GM12873 (cell line): ENCODE measurements around the gene ST8SIA3.

Experiments used
- TF ChIP-seq, protein P1 (sequence below): IDR thresholded peaks from 2 replicates; pipeline ENCODE4 v1.5.1; 2012; ENCODE audit warnings: low read depth, mild to moderate bottlenecking, moderate library complexity, low read length, control low read depth; ENCODE audit not compliant: insufficient read depth; ENCODE audit errors: missing control alignments

The ST8SIA3 gene

DNA sequence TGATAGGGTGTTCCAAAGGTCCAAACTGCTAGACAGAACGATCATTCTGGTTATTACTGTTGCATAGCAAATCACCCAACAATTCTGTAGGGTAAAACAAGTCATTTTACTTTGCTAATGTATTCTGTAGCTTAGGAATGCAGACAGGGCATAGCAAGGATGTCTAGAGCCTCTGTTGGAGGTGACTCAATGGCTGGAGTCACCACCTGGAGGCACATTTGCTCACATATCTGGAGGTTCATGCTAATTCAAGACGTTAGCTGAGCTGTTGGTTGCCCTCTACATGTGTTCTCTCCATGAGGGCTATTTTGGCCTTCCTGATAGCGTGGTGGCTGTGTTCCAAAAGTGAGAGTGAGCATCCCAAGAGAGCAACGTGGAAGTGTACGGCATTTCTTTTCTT, 22.5 kb upstream of the ST8SIA3 start:
- TF ChIP-seq, protein P1, sequence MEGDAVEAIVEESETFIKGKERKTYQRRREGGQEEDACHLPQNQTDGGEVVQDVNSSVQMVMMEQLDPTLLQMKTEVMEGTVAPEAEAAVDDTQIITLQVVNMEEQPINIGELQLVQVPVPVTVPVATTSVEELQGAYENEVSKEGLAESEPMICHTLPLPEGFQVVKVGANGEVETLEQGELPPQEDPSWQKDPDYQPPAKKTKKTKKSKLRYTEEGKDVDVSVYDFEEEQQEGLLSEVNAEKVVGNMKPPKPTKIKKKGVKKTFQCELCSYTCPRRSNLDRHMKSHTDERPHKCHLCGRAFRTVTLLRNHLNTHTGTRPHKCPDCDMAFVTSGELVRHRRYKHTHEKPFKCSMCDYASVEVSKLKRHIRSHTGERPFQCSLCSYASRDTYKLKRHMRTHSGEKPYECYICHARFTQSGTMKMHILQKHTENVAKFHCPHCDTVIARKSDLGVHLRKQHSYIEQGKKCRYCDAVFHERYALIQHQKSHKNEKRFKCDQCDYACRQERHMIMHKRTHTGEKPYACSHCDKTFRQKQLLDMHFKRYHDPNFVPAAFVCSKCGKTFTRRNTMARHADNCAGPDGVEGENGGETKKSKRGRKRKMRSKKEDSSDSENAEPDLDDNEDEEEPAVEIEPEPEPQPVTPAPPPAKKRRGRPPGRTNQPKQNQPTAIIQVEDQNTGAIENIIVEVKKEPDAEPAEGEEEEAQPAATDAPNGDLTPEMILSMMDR: no peak

DNA sequence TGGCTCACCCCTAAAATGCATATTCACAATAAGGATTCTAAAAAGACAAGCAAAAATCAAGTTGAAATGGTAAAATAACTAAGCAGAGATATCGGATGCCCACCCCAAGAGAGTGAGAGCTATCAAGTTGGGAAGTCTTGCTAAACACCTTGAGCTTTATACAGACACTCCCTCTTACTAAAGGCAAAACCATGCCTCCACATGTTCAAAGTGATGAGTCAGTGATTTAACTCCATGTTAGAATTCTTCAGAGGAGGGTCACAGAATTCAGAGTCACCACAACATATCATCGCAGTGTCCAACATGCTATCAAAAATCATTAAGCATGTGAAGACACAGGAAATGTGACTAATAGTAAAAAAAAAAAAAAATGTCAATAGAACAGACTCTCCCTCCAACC, 20.6 kb upstream of the ST8SIA3 start:
- TF ChIP-seq, protein P1: no peak

DNA sequence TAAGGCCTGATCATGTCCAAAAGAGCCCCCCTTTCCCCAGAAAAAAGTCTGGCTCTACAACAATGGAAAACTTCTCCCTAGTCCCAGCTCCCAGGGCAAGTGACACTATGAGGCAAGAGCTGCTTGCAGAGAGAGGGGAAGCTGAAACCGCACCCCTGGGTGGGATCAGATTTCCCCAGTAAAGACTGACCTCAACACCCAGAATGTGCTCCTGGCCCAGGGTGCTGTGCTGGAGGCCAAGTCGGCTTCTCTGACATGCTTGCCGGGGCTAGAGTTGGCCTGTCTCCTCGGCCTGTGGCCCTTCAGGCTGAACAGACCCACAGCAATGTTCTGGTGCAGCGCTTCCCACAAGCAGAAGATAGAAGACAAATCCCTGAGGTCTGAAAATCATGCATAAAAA, 18.4 kb upstream of the ST8SIA3 start:
- TF ChIP-seq, protein P1: no peak

DNA sequence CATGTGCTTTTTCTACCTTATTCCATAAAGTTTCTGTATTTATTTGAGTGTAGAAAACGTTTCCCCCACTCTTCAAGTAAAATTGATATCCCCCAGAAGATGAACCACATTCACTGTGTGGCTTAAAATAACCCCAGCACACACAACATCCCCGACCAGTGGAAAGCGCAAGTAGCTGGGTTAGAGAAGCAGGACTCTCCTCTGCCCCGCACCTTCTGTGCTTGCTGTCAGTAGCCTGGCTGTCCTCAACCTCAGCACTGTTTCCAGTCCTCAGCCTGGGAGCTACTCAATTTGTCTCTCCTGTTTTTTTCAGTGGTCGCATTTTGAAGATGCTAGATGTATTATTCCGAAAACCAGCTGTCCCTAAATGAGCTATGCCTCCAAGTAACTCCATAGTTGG, 18.0 kb upstream of the ST8SIA3 start:
- TF ChIP-seq, protein P1: no peak

DNA sequence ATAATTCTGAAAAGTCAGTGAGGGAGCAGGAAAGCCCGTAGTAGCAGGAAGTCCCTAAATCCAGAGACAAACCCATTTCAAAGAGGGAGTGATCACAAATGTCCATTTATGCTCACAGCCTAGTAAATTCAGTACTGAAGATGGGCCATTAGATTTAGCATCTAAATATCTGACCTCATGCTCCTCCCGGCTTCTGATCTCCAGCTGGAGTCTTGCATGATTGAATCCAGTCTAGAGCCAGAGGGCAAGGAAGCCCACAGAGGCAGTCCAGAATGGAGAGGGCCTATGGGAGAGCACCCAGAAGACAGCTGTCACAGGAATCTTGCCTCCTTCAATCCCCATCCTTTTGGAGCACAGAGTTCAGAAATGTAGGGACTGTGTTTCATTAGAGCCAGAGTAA, 16.0 kb upstream of the ST8SIA3 start:
- TF ChIP-seq, protein P1: no peak

DNA sequence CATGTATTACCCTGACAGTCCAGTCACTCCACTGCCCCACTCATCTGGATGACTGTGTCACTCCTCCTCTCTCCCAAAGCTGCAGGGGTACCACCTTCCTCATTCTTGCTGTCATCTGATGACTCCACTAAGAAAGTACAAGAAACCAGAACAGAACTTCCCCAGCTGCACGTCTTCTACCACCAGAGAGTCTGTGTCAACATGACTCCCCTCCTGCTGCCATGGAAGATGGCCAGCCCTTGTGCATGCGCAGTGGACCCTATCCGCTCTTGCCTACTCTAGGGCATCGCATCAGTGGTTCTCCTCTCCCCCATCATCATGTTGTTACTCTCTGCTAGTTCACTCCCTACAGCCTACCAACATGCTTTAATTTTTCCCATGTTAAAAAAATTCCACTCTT, 14.5 kb upstream of the ST8SIA3 start:
- TF ChIP-seq, protein P1: no peak

DNA sequence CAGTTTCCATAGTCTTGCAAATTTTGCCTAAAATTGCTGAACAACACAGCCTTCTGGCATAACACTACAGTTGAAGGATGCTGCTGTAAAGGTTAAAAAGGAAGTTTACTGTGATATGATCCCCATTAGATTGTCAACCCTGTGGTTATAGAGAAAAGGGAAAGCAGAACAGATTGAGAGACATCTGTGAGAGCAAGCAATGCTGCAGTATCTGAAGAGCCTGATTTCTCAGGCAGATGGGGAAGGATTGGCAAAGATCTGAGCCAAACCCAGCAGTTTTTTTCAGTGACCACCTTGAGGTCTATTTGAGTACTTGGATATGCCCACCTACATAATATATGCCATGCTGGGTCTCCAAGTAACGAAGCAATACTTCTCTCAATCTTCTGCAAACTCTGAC, 8.5 kb upstream of the ST8SIA3 start:
- TF ChIP-seq, protein P1: no peak
